ENCODE results near the gene MATCAP1.

DNA sequence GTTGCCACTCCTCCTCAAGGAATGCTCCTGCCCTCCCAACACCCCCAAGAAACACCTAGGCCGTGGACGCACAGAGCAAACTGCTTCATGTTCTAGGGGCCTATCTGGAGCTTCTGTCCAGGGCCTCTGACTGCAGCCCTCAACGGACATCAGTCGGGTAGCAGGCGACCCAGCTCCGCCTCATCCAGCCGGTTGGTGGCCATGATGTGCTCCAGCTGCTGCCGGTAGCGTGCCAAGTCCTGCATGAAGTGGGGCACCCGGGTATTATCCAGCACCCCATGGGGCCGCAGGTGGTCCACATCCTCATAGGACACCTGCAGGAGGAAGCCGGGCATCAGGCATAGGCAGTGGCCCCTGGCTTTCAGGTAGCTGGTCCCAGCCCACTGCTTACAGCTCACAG is 7.1 kb downstream of the MATCAP1 start:
- no peak for TF ChIP-seq POLR2A (IDR thresholded peaks at IDR 0.05)
- TF ChIP-seq, protein P1, sequence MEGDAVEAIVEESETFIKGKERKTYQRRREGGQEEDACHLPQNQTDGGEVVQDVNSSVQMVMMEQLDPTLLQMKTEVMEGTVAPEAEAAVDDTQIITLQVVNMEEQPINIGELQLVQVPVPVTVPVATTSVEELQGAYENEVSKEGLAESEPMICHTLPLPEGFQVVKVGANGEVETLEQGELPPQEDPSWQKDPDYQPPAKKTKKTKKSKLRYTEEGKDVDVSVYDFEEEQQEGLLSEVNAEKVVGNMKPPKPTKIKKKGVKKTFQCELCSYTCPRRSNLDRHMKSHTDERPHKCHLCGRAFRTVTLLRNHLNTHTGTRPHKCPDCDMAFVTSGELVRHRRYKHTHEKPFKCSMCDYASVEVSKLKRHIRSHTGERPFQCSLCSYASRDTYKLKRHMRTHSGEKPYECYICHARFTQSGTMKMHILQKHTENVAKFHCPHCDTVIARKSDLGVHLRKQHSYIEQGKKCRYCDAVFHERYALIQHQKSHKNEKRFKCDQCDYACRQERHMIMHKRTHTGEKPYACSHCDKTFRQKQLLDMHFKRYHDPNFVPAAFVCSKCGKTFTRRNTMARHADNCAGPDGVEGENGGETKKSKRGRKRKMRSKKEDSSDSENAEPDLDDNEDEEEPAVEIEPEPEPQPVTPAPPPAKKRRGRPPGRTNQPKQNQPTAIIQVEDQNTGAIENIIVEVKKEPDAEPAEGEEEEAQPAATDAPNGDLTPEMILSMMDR (IDR thresholded peaks at IDR 0.05) = no peak
